NCI-H2171 treated with DMSO at 0.1 percent for 48 hours (cell line): ENCODE results near the gene MTG2.
A peak's percentile ranks its signal among the peaks of the same experiment; 100 is the strongest.

ENCODE experiments used
- DNase-seq: peaks from one replicate; lab custom pipeline; 2025; lab: John Stamatoyannopoulos, UW

The MTG2 gene

GRCh38 chr20:62206388-62206775 lies 23.6 kb downstream of the MTG2 start:
- no peak for DNase-seq

GRCh38 chr20:62208061-62208794 lies 25.4 kb downstream of the MTG2 start:
- DNase-seq, result no peak

- DNase-seq, result no peak
Measured at GRCh38 chr20:62208795-62209755, 26.2 kb downstream of the MTG2 start.

GRCh38 chr20:62209850-62210495 lies 27.1 kb downstream of the MTG2 start:
- no peak for DNase-seq

- no peak for DNase-seq
Measured at GRCh38 chr20:62210496-62210855, 27.6 kb downstream of the MTG2 start.

- DNase-seq, result no peak
Measured at GRCh38 chr20:62211216-62211615, 28.4 kb downstream of the MTG2 start.

GRCh38 chr20:62211769-62212288 lies 29.0 kb downstream of the MTG2 start:
- no peak for DNase-seq

- DNase-seq, result peak; percentile 51
Measured at GRCh38 chr20:62212299-62212698, 29.5 kb downstream of the MTG2 start.

- DNase-seq, result no peak
Measured at GRCh38 chr20:62214067-62214466, 31.2 kb downstream of the MTG2 start.

GRCh38 chr20:62215020-62215990 lies 32.5 kb downstream of the MTG2 start:
- DNase-seq, result no peak

- DNase-seq, result no peak
Measured at GRCh38 chr20:62215991-62216635, 33.3 kb downstream of the MTG2 start.

GRCh38 chr20:62216636-62217566 lies 34.1 kb downstream of the MTG2 start:
- DNase-seq, result peak; percentile 61

- DNase-seq, result no peak
Measured at GRCh38 chr20:62217913-62218773, 35.3 kb downstream of the MTG2 start.

- peak; percentile 61 for DNase-seq
Measured at GRCh38 chr20:62219101-62219991, 36.5 kb downstream of the MTG2 start.

- DNase-seq, result peak; percentile 23
Measured at GRCh38 chr20:62219992-62220665, 37.3 kb downstream of the MTG2 start, which contains the start of gene HRH3. HRH3 (minus strand) TSS chr20:62220278; CDS start chr20:62219970, 308 bp downstream.

GRCh38 chr20:62220666-62221568 lies 38.1 kb downstream of the MTG2 start:
- peak; percentile 31 for DNase-seq
